Measurements from ENCODE around the gene SIM2. TPM values are rescaled to one million over a fixed set of nuclear protein-coding genes. Genes with fewer than 3 reads are reported as not detected.
A peak's percentile ranks its signal among the peaks of the same experiment; 100 is the strongest.

Gene SIM2
- total RNA-seq, 1 donor from 2014 or later: 14.8 TPM

DNA sequence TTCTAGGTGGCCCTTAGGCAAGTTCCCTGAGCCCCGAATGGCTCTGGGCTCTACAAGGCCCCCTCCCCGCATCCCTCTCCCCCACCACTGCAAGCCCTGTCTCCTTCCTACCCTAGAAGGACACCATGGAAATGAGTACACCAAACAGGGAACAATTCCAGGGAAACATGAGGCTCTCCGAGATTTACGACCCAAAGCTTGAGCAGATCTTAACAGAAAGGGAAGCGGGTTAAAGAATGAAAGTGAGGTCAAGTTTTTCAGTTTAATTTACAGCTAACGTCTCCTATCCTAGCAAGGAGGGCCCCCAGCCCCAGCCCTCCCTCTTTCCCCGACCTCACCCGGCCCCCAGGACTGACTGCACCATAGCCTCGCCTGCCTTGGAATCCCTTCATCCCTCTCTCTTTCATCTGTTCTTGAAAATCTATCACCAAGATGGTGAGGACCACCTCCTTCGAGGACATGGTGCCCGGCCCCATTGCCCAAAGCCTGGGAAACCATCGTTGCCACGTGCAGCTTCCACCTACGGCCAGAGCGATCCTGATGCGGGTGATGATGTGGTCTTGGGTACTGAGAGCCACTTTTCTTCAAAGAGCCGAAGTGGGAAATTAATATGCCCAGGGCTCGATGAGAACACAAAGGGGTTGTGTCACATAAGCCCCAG, 30.5 kb downstream of the SIM2 start:
- Mint-ChIP-seq H3K27me3 (peaks cover 43% of the 10 kb centered on the region), H3K27ac (no peak overlapping the region), H3K36me3 (no peaks in the 10 kb centered on the region), H3K4me3 (no peak overlapping the region), H3K9me3 (no peaks in the 10 kb centered on the region), H3K4me1 (ENCODE audit: unreplicated experiment) (no peaks in the 10 kb centered on the region)
- peak; percentile 44 for DNase-seq (ENCODE audit: extremely low spot score, unreplicated experiment)
- TF ChIP-seq CTCF (conservative IDR thresholded peaks at IDR 0.05): no peak

DNA sequence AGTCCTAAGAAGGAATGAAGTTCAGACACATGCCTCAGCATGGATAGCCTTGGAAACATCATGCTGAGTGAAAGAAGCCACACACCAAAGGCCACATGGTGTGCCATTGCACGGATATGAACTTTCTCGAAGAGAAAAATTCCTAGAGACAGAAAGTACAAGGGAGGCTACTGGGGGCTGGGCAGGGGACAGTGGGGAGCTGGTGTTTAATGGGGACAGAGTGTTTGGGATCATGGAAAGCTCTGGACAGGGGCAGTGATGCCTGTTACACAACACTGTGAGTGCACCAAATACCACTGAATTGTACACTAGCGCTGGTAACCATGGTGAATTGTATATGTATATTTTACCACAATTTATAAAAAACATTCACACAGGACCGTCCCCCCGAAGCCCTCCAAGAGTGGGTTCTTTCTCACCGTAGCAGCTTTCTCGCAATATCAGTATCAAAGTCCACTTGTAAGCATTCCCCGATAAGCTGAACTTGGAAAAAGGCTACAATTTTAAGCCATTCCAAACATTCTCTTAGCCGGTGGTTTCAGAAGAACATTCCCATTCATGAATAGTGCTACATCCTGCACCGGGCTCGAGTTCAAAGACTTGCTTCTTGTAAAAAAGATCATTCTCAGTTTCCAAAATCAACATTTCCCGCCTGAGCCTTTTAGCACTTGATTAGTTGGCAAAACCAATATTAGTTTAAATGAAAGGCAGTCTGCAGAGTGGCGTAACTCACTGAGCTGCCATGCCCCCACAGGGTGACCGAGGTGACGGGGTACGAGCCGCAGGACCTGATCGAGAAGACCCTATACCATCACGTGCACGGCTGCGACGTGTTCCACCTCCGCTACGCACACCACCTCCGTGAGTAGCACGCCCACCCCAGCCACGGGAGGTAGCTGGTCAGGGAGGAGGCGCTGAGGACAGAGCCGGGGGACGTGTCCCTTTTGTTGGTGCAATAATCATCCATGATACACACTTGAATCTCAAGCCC, 31.7 kb downstream of the SIM2 start:
- Mint-ChIP-seq H3K27me3 (peaks cover 43% of the 10 kb centered on the region), H3K36me3 (no peaks in the 10 kb centered on the region), H3K9me3 (no peaks in the 10 kb centered on the region), H3K27ac (no peak overlapping the region), H3K4me3 (no peak overlapping the region), H3K4me1 (ENCODE audit: unreplicated experiment) (no peaks in the 10 kb centered on the region)
- peak; percentile 57 for DNase-seq (ENCODE audit: extremely low spot score, unreplicated experiment)
- TF ChIP-seq CTCF (conservative IDR thresholded peaks at IDR 0.05): no peak

DNA sequence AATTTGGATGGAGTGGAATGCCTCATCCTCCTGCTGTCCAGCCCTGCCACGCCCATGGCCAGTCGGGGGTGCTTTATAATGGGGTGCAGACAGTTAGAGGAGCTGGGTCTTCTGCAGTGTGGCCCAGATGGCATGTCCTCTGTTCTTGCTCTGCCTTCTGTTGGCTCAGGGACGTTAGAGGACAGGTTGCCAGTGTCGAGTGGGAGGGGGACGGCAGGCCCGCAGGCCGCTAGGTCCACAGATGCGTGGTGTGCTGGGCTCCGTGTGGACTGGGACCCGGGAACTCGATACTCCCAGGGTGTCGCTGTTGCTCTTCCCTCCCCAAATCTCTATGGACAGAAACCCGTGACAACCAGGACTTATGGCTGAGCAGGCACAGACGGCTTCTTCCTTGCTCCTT, 33.3 kb downstream of the SIM2 start:
- peak; percentile 54 for DNase-seq (ENCODE audit: extremely low spot score, unreplicated experiment)
- H3K36me3 Mint-ChIP-seq: no peaks in the 10 kb centered on the region
- H3K9me3 Mint-ChIP-seq: no peaks in the 10 kb centered on the region
- no peaks in the 10 kb centered on the region for H3K4me1 Mint-ChIP-seq (ENCODE audit: unreplicated experiment)
- H3K27me3 Mint-ChIP-seq: peaks cover 43% of the 10 kb centered on the region
- H3K4me3 Mint-ChIP-seq: no peak overlapping the region
- H3K27ac Mint-ChIP-seq: no peak overlapping the region
- no peak for TF ChIP-seq CTCF (conservative IDR thresholded peaks at IDR 0.05)

DNA sequence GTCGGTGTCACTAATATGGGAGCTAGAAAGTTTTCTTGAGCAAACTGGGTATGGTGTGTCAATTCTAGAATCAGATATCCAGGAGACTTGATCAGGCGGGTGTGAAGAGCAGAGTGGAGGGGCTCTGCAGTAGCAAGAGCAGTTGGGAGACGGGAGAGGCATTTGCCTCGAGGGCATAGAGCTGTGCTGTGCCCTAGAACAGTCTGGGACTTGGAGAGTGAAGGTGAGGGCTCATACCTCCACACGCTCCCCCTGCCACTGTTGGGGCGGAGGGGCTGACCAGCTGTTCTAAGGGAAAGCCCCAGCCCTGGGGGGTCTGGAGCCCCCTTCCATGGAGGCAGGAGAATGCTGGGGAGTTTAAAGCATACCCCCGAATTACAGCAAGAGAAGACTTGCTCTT, 33.8 kb downstream of the SIM2 start:
- Mint-ChIP-seq H3K9me3 (no peaks in the 10 kb centered on the region), H3K27me3 (peaks cover 40% of the 10 kb centered on the region), H3K4me1 (ENCODE audit: unreplicated experiment) (no peaks in the 10 kb centered on the region), H3K27ac (no peak overlapping the region), H3K4me3 (no peak overlapping the region), H3K36me3 (no peaks in the 10 kb centered on the region)
- DNase-seq (ENCODE audit: extremely low spot score, unreplicated experiment): no peak
- TF ChIP-seq CTCF (conservative IDR thresholded peaks at IDR 0.05): no peak

DNA sequence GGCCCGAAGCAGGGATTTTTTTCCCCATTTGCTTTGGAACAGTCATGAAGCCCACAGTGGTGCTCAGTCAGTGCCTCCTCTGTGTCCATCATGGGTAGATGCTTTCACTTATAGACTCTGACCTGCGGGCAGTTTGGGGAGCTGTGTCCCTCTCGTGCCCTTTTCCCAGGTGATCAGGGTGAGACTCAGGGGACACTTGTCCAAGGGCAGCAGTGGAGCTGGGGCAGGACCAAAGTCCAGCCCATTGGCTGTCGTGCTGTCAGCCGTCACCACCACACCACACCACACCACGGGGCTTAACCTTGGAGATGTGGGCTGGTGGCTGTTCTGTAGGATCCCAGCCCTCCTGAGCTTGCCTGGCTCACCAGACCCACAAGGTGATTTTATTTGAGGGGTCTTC, 34.9 kb downstream of the SIM2 start:
- DNase-seq (ENCODE audit: extremely low spot score, unreplicated experiment): no peak
- no peaks in the 10 kb centered on the region for H3K36me3 Mint-ChIP-seq

More for the DNA sequence above, 34.9 kb downstream of the SIM2 start:
- peaks cover 43% of the 10 kb centered on the region for H3K27me3 Mint-ChIP-seq
- H3K9me3 Mint-ChIP-seq: no peaks in the 10 kb centered on the region
- H3K4me3 Mint-ChIP-seq: no peak overlapping the region
- H3K4me1 Mint-ChIP-seq (ENCODE audit: unreplicated experiment): no peaks in the 10 kb centered on the region
- no peak for TF ChIP-seq CTCF (conservative IDR thresholded peaks at IDR 0.05)
- no peak overlapping the region for H3K27ac Mint-ChIP-seq
